ENCODE data around the gene BAD. TPM values are rescaled to one million over a fixed set of nuclear protein-coding genes. Genes with fewer than 3 reads are reported as not detected.
A peak's percentile ranks its signal among the peaks of the same experiment; 100 is the strongest.
"Not testable (repeated sequence)": the region's sequence is repeated elsewhere in the genome, so short reads cannot be mapped to it uniquely, and the experiment has no call there.

The BAD gene
- total RNA-seq, 1 donor from 2014 or later, result 47.0 TPM

DNA sequence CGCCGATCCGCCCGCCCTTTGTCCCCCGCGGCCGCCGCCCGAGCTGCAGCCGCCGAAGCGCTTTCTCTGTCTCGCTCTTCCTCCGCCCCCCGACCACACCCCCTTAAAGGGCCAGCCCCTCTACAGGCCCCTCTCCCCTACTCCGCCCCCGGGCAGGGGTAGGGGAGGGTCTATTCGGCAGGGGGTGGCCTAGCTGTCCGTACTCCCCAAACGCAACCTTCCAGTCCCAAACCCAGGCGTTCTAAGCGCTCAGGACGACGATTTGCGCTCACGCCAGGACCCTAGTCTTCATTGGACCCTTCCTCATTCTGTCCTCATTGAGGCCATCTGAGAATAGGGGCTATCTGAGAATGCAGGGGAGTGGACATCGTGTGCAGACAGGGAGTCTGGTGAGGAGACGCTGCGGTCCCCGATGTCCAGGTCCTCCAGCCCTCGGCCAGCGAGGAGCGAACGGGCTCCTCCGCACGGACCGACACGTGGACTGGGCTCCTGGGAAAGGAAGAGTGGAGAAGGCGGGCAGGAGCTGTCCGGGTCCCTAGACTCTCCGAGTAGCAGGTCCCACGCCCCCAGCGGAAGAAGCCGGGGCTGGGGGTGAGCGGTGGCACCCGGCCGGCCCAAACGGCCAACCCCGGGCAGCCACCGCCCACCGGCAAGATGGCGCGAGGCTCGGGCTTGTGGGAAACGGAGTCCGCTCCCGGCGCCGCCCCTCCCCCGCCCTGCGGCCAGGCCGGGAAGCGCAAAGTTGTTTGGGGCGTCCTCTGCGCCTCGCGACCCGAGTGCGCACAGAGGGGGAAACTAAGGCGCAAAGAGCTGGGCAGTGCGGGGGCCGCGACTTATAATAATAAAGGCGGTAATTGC is 37.4 kb downstream of the BAD start, which contains the start of gene PPP1R14B:
PPP1R14B (minus strand) TSS at position 73 of the 858 bp plus-strand sequence. CDS start 270 bp downstream, outside the sequence.
- H3K27me3 Mint-ChIP-seq (ENCODE audit: unreplicated experiment), result peaks cover 10% of the 10 kb centered on the region
- peak within 1 kb of the TSS; percentile 95 for H3K4me3 Mint-ChIP-seq (ENCODE audit: unreplicated experiment)

GRCh38 chr11:64246621-64246870 is 37.9 kb downstream of the BAD start:
- H3K9me3 Mint-ChIP-seq (ENCODE audit: unreplicated experiment), result peaks cover 19% of the 10 kb centered on the region
- not testable (repeated sequence) for H3K27ac Mint-ChIP-seq (ENCODE audit: unreplicated experiment); H3K36me3 Mint-ChIP-seq (ENCODE audit: unreplicated experiment); DNase-seq; H3K27me3 Mint-ChIP-seq (ENCODE audit: unreplicated experiment); H3K4me1 Mint-ChIP-seq (ENCODE audit: low read depth, unreplicated experiment); H3K4me3 Mint-ChIP-seq (ENCODE audit: unreplicated experiment)

More for the DNA sequence above, 37.4 kb downstream of the BAD start, which contains the start of gene PPP1R14B:
- H3K9me3 Mint-ChIP-seq (ENCODE audit: unreplicated experiment), result peaks cover 19% of the 10 kb centered on the region
- peak; percentile 93 for DNase-seq
- H3K36me3 Mint-ChIP-seq (ENCODE audit: unreplicated experiment), result no peaks in the 10 kb centered on the region
- peaks cover 7% of the 10 kb centered on the region for H3K4me1 Mint-ChIP-seq (ENCODE audit: low read depth, unreplicated experiment)
- peak within 1 kb of the TSS; percentile 94 for H3K27ac Mint-ChIP-seq (ENCODE audit: unreplicated experiment)
- TF ChIP-seq CTCF (IDR thresholded peaks at IDR 0.05; ENCODE audit: partially characterized antibody, unreplicated experiment), result peak; percentile 38

DNA sequence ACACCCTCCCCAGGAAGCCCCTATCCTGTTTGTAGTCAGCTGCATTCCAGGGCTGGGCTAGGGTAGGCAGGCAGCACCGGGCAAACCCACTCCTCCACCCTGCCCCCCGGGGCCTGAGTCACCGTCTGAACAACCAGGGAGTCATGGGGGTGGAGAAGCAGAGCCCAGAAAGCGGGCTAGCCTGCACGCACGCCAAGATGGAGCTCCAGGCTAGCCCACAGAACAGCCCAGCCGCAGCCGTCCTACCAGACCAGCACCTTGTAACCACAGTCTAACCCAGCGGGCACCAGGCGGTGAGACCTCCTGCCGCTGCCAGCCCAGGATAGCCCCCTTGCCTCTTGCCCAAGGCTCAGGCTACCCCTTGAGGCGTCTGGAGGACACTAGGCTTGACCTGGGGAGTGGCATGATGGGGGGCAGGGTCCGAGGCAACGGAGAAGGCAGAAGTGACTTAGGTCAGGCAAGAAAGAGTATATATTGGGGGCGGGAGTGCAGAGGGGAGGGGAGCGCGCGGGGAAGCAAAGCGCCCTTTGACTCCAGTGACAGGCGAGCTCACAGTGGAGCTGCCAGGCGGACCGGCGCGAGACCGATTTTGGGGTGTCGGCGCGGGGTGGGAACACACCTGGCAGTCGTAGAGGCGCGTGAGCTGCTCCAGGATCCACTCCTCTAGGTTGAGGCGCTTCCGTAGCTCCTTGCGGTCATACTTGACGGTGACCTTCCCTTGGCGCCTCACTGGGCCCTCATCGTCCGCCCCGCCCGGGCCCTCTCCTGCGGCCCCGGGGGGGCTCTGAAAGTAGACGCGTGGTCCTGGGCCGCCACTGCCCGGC is 38.5 kb downstream of the BAD start:
- DNase-seq, result peak; percentile 70
- TF ChIP-seq CTCF (IDR thresholded peaks at IDR 0.05; ENCODE audit: partially characterized antibody, unreplicated experiment), result no peak
- peaks cover 6% of the 10 kb centered on the region for H3K27me3 Mint-ChIP-seq (ENCODE audit: unreplicated experiment)
- H3K9me3 Mint-ChIP-seq (ENCODE audit: unreplicated experiment), result peaks cover 19% of the 10 kb centered on the region
- H3K4me1 Mint-ChIP-seq (ENCODE audit: low read depth, unreplicated experiment), result peaks cover 7% of the 10 kb centered on the region
- no peaks in the 10 kb centered on the region for H3K36me3 Mint-ChIP-seq (ENCODE audit: unreplicated experiment)
- H3K4me3 Mint-ChIP-seq (ENCODE audit: unreplicated experiment), result peak overlapping the region; percentile 88
- H3K27ac Mint-ChIP-seq (ENCODE audit: unreplicated experiment), result peak overlapping the region; percentile 77

- H3K27me3 Mint-ChIP-seq (ENCODE audit: unreplicated experiment), result peaks cover 7% of the 10 kb centered on the region
- H3K27ac Mint-ChIP-seq (ENCODE audit: unreplicated experiment), result peak overlapping the region; percentile 77
- H3K9me3 Mint-ChIP-seq (ENCODE audit: unreplicated experiment), result peaks cover 19% of the 10 kb centered on the region
- H3K4me3 Mint-ChIP-seq (ENCODE audit: unreplicated experiment), result peak overlapping the region; percentile 88
- no peak for DNase-seq
- H3K4me1 Mint-ChIP-seq (ENCODE audit: low read depth, unreplicated experiment), result peaks cover 8% of the 10 kb centered on the region
- H3K36me3 Mint-ChIP-seq (ENCODE audit: unreplicated experiment), result no peaks in the 10 kb centered on the region
- TF ChIP-seq CTCF (IDR thresholded peaks at IDR 0.05; ENCODE audit: partially characterized antibody, unreplicated experiment), result no peak
Measured at GRCh38 chr11:64245401-64245796, 39.1 kb downstream of the BAD start.

DNA sequence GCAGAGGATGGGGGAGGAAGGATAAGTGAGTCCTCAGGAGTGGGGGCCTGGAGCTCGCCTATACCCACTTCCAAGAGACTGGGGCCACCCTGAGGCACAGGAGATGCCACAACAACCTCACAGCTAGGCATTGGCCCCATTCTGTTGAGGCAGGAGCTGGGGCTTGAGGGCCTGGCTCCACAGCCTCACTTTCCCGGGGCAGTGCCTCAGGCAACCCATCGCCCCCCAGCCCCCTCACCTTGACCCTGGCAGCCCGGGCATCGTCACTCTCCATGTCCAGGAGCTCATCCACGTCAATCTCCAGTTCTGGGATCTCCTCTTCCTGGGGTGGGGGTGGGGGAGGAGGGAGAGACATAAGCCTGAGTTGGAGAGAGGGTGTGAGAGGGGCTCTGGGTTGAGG is 39.5 kb downstream of the BAD start:
- TF ChIP-seq CTCF (IDR thresholded peaks at IDR 0.05; ENCODE audit: partially characterized antibody, unreplicated experiment), result no peak
- peaks cover 11% of the 10 kb centered on the region for H3K27me3 Mint-ChIP-seq (ENCODE audit: unreplicated experiment)
- H3K27ac Mint-ChIP-seq (ENCODE audit: unreplicated experiment), result no peak overlapping the region
- peak overlapping the region; percentile 88 for H3K4me3 Mint-ChIP-seq (ENCODE audit: unreplicated experiment)
- H3K9me3 Mint-ChIP-seq (ENCODE audit: unreplicated experiment), result peaks cover 18% of the 10 kb centered on the region
- no peak for DNase-seq
- H3K4me1 Mint-ChIP-seq (ENCODE audit: low read depth, unreplicated experiment), result peaks cover 9% of the 10 kb centered on the region
- no peaks in the 10 kb centered on the region for H3K36me3 Mint-ChIP-seq (ENCODE audit: unreplicated experiment)
